ENCODE measurements around the gene CD93. TPM values are rescaled to one million over a fixed set of nuclear protein-coding genes. Genes with fewer than 3 reads are reported as not detected.

Gene CD93
- total RNA-seq, 1 donor from 2014 or later, result 0.02 TPM

GRCh38 chr20:23047001-23047737, 39.0 kb downstream of the CD93 start:
- no peak for TF ChIP-seq EZH2 (IDR thresholded peaks at IDR 0.05; ENCODE audit: insufficient read depth, low read length)
- TF ChIP-seq, protein P1, sequence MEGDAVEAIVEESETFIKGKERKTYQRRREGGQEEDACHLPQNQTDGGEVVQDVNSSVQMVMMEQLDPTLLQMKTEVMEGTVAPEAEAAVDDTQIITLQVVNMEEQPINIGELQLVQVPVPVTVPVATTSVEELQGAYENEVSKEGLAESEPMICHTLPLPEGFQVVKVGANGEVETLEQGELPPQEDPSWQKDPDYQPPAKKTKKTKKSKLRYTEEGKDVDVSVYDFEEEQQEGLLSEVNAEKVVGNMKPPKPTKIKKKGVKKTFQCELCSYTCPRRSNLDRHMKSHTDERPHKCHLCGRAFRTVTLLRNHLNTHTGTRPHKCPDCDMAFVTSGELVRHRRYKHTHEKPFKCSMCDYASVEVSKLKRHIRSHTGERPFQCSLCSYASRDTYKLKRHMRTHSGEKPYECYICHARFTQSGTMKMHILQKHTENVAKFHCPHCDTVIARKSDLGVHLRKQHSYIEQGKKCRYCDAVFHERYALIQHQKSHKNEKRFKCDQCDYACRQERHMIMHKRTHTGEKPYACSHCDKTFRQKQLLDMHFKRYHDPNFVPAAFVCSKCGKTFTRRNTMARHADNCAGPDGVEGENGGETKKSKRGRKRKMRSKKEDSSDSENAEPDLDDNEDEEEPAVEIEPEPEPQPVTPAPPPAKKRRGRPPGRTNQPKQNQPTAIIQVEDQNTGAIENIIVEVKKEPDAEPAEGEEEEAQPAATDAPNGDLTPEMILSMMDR (IDR thresholded peaks at IDR 0.05; ENCODE audit: insufficient read depth, low read depth, low read length), result no peak
- Mint-ChIP-seq H3K9me3 (ENCODE audit: unreplicated experiment) (no peaks in the 10 kb centered on the region), H3K27ac (ENCODE audit: unreplicated experiment) (peak overlapping the region; percentile 38), H3K4me1 (ENCODE audit: low read depth, unreplicated experiment) (peaks cover 2% of the 10 kb centered on the region), H3K36me3 (ENCODE audit: low read depth, unreplicated experiment) (peaks cover 1% of the 10 kb centered on the region), H3K4me3 (ENCODE audit: unreplicated experiment) (peak overlapping the region; percentile 79), H3K27me3 (ENCODE audit: low read depth, unreplicated experiment) (peaks cover 38% of the 10 kb centered on the region)
- H3K36me3 ChIP-seq (ENCODE audit: insufficient read depth, low read length), result no peaks in the 10 kb centered on the region
- peak overlapping the region; percentile 61 for H3K4me3 ChIP-seq (ENCODE audit: insufficient read depth, low read depth, low read length)
- no peak for DNase-seq (ENCODE audit: low read depth)
- no peak overlapping the region for H3K27ac ChIP-seq (ENCODE audit: low read depth, low read length)
- H2AFZ ChIP-seq (ENCODE audit: low read depth, low read length), result peak overlapping the region; percentile 56
- FAIRE-seq, result no peak
- H3K9me3 ChIP-seq (ENCODE audit: insufficient read depth, low read depth, low read length), result no peaks in the 10 kb centered on the region
- peaks cover 24% of the 10 kb centered on the region for H3K4me1 ChIP-seq (ENCODE audit: insufficient read depth, low read length)
- H3K27me3 ChIP-seq (ENCODE audit: insufficient read depth, low read length), result peaks cover 25% of the 10 kb centered on the region
- H4K20me1 ChIP-seq (ENCODE audit: insufficient read depth, low read length), result no peaks in the 10 kb centered on the region
- no peak overlapping the region for H3K9ac ChIP-seq (ENCODE audit: low read length)
- H3K4me2 ChIP-seq (ENCODE audit: low read length), result peak overlapping the region; percentile 98
- peaks cover 9% of the 10 kb centered on the region for H3K79me2 ChIP-seq (ENCODE audit: insufficient read depth, low read length)

GRCh38 chr20:23046431-23046830, 39.7 kb downstream of the CD93 start:
- Histone ChIP-seq H3K27ac (ENCODE audit: low read depth, low read length) (no peak overlapping the region), H3K9me3 (ENCODE audit: insufficient read depth, low read depth, low read length) (no peaks in the 10 kb centered on the region), H3K79me2 (ENCODE audit: insufficient read depth, low read length) (peaks cover 9% of the 10 kb centered on the region), H3K4me2 (ENCODE audit: low read length) (peak overlapping the region; percentile 50), H3K4me1 (ENCODE audit: insufficient read depth, low read length) (peaks cover 21% of the 10 kb centered on the region), H3K36me3 (ENCODE audit: insufficient read depth, low read length) (no peaks in the 10 kb centered on the region), H3K27me3 (ENCODE audit: insufficient read depth, low read length) (peaks cover 30% of the 10 kb centered on the region), H3K4me3 (ENCODE audit: insufficient read depth, low read depth, low read length) (peak overlapping the region; percentile 29), H2AFZ (ENCODE audit: low read depth, low read length) (no peak overlapping the region), H4K20me1 (ENCODE audit: insufficient read depth, low read length) (no peaks in the 10 kb centered on the region), H3K9ac (ENCODE audit: low read length) (no peak overlapping the region)
- no peak overlapping the region for H3K27ac Mint-ChIP-seq (ENCODE audit: unreplicated experiment)
- FAIRE-seq (no peak), DNase-seq (ENCODE audit: low read depth) (no peak)
- TF ChIP-seq, protein P1 (IDR thresholded peaks at IDR 0.05; ENCODE audit: insufficient read depth, low read depth, low read length), result no peak
- no peak for TF ChIP-seq EZH2 (IDR thresholded peaks at IDR 0.05; ENCODE audit: insufficient read depth, low read length)
- peak overlapping the region; percentile 79 for H3K4me3 Mint-ChIP-seq (ENCODE audit: unreplicated experiment)
- peaks cover 40% of the 10 kb centered on the region for H3K27me3 Mint-ChIP-seq (ENCODE audit: low read depth, unreplicated experiment)
- peaks cover 1% of the 10 kb centered on the region for H3K36me3 Mint-ChIP-seq (ENCODE audit: low read depth, unreplicated experiment)
- H3K4me1 Mint-ChIP-seq (ENCODE audit: low read depth, unreplicated experiment), result peaks cover 1% of the 10 kb centered on the region
- H3K9me3 Mint-ChIP-seq (ENCODE audit: unreplicated experiment), result no peaks in the 10 kb centered on the region

GRCh38 chr20:23043376-23043775, 42.7 kb downstream of the CD93 start:
- H3K4me1 ChIP-seq (ENCODE audit: insufficient read depth, low read length), result peaks cover 7% of the 10 kb centered on the region
- no peak overlapping the region for H2AFZ ChIP-seq (ENCODE audit: low read depth, low read length)
- H3K36me3 Mint-ChIP-seq (ENCODE audit: low read depth, unreplicated experiment), result peaks cover 1% of the 10 kb centered on the region
- no peak overlapping the region for H3K27ac ChIP-seq (ENCODE audit: low read depth, low read length)
- H3K27ac Mint-ChIP-seq (ENCODE audit: unreplicated experiment), result no peak overlapping the region
- FAIRE-seq (no peak), DNase-seq (ENCODE audit: low read depth) (no peak)
- H3K4me2 ChIP-seq (ENCODE audit: low read length), result no peak overlapping the region
- no peaks in the 10 kb centered on the region for H4K20me1 ChIP-seq (ENCODE audit: insufficient read depth, low read length)
- H3K9me3 Mint-ChIP-seq (ENCODE audit: unreplicated experiment), result no peaks in the 10 kb centered on the region
- H3K79me2 ChIP-seq (ENCODE audit: insufficient read depth, low read length), result peaks cover 9% of the 10 kb centered on the region
- H3K4me3 Mint-ChIP-seq (ENCODE audit: unreplicated experiment), result no peak overlapping the region
- H3K9me3 ChIP-seq (ENCODE audit: insufficient read depth, low read depth, low read length), result no peaks in the 10 kb centered on the region
- H3K27me3 ChIP-seq (ENCODE audit: insufficient read depth, low read length), result peaks cover 30% of the 10 kb centered on the region
- H3K4me1 Mint-ChIP-seq (ENCODE audit: low read depth, unreplicated experiment), result peaks cover 15% of the 10 kb centered on the region
- no peaks in the 10 kb centered on the region for H3K36me3 ChIP-seq (ENCODE audit: insufficient read depth, low read length)
- H3K9ac ChIP-seq (ENCODE audit: low read length), result no peak overlapping the region
- TF ChIP-seq EZH2 (IDR thresholded peaks at IDR 0.05; ENCODE audit: insufficient read depth, low read length), result no peak
- TF ChIP-seq, protein P1 (IDR thresholded peaks at IDR 0.05; ENCODE audit: insufficient read depth, low read depth, low read length), result no peak
- H3K27me3 Mint-ChIP-seq (ENCODE audit: low read depth, unreplicated experiment), result peaks cover 46% of the 10 kb centered on the region
- H3K4me3 ChIP-seq (ENCODE audit: insufficient read depth, low read depth, low read length), result no peak overlapping the region

Measured in astrocyte (in vitro differentiated cells and primary cell).